HepG2 (cell line): ENCODE results near the gene HSPA4L. TPM values are rescaled to one million over a fixed set of nuclear protein-coding genes. Genes with fewer than 3 reads are reported as not detected.

Source experiments
- CREBL2 ChIP-seq: sonication (generic); formaldehyde crosslinking; IDR thresholded peaks from 2 replicates; pipeline ENCODE4 v1.8.1; 2023; ENCODE audit warnings: missing genetic modification reagents, mild to moderate bottlenecking, borderline replicate concordance
- ELF3 ChIP-seq: IDR thresholded peaks from 2 replicates; pipeline ENCODE4 v1.6.1; 2016; ENCODE audit warnings: missing genetic modification reagents, missing compliant biosample characterization
- FOXJ3 ChIP-seq: sonication (generic); formaldehyde crosslinking; IDR thresholded peaks from 2 replicates; pipeline ENCODE4 v1.4.0; 2020; ENCODE audit warnings: missing genetic modification reagents, mild to moderate bottlenecking, borderline replicate concordance
- KDM2A ChIP-seq: sonication (generic); formaldehyde crosslinking; IDR thresholded peaks from 2 replicates; pipeline ENCODE4 v1.4.0; 2020; ENCODE audit warnings: low read depth, missing genetic modification reagents, borderline replicate concordance
- NR1H2 ChIP-seq: sonication (generic); formaldehyde crosslinking; IDR thresholded peaks from 2 replicates; pipeline ENCODE4 v1.8.1; 2022; ENCODE audit warnings: low read depth, missing genetic modification reagents, borderline replicate concordance
- PRDM15 ChIP-seq: sonication (generic); formaldehyde crosslinking; IDR thresholded peaks from 2 replicates; pipeline ENCODE4 v1.4.0; 2020; ENCODE audit warnings: missing genetic modification reagents
- TARDBP ChIP-seq: sonication (generic); formaldehyde crosslinking; IDR thresholded peaks from 2 replicates; pipeline ENCODE4 v1.8.0; 2022; ENCODE audit warnings: mild to moderate bottlenecking, missing genetic modification reagents
- ZNF101 ChIP-seq: sonication (generic); formaldehyde crosslinking; IDR thresholded peaks from 2 replicates; pipeline ENCODE4 v1.4.0; 2020; ENCODE audit warnings: mild to moderate bottlenecking, low read depth, missing genetic modification reagents, borderline replicate concordance
- ZNF441 ChIP-seq: sonication (generic); formaldehyde crosslinking; IDR thresholded peaks from 2 replicates; pipeline ENCODE4 v1.7.0; 2021; ENCODE audit warnings: missing genetic modification reagents, borderline replicate concordance
- ZNF720 ChIP-seq: sonication (generic); formaldehyde crosslinking; IDR thresholded peaks from 2 replicates; pipeline ENCODE4 v1.4.0; 2020; ENCODE audit warnings: missing genetic modification reagents
- ZNF773 ChIP-seq: sonication (generic); formaldehyde crosslinking; IDR thresholded peaks from 2 replicates; pipeline ENCODE4 v1.4.0; 2020; ENCODE audit warnings: missing genetic modification reagents, borderline replicate concordance
- polyA plus RNA-seq, 8 experiments: library from polyadenylated mRNA; depleted of rRNA in 3 of 8; stranded (reverse) in 7 of 8; unstranded in 1 of 8; fragments of >200 nt; fragmentation: Illumina TruSeq in 4 of 8; extraction: Trizol in 4 of 8; gene quantifications; 2 replicates each; pipeline versions ENCODE4 v1.2.1 to v1.2.3, GENCODE V29; 2011 to 2016; ENCODE audit warnings: low read depth in 4 of 8, missing spikeins in 1 of 8, mixed read lengths in 1 of 8; ENCODE audit not compliant: insufficient read depth in 1 of 8
- total RNA-seq, 5 experiments: library from RNA; depleted of rRNA; stranded (reverse); fragments of >200 nt; fragmentation: Illumina TruSeq; extraction: Trizol; gene quantifications; 2 replicates each; pipeline ENCODE4 v1.2.3, GENCODE V29; 2016; ENCODE audit warnings: low read depth in 1 of 5
- TF ChIP-seq, protein P1 (sequence below): sonication (generic); formaldehyde crosslinking; IDR thresholded peaks from 2 replicates; pipeline ENCODE4 v1.5.0; 2020; ENCODE audit warnings: missing genetic modification reagents
- TF ChIP-seq, protein P2 (sequence below): sonication (generic); formaldehyde crosslinking; IDR thresholded peaks from 2 replicates; pipeline ENCODE4 v1.5.0; 2020; ENCODE audit warnings: mild to moderate bottlenecking, missing genetic modification reagents
- TF ChIP-seq, protein P3 (sequence below): sonication (generic); formaldehyde crosslinking; IDR thresholded peaks from 2 replicates; pipeline ENCODE4 v1.5.0; 2020; ENCODE audit warnings: mild to moderate bottlenecking, missing genetic modification reagents
- TF ChIP-seq, protein P4 (sequence below): sonication (generic); formaldehyde crosslinking; IDR thresholded peaks from 2 replicates; pipeline ENCODE4 v1.8.1; 2023; ENCODE audit warnings: mild to moderate bottlenecking, missing genetic modification reagents
- TF ChIP-seq, protein P5 (sequence below): sonication (generic); formaldehyde crosslinking; conservative IDR thresholded peaks from 2 replicates; pipeline ENCODE4 v1.8.0; 2022; ENCODE audit warnings: missing genetic modification reagents

The HSPA4L gene
- total and polyA plus RNA-seq, 2 of the 13 experiments (the other 11 are each of a cell fraction or from before 2014, with no cell fraction given), result 3.7 to 31.5 TPM

GRCh38 chr4:127782025-127782274 is 172 bp upstream of the HSPA4L start (continued):
- TF ChIP-seq ZNF101 (CRISPR knock-in tag) (no peak), ZNF441 (CRISPR knock-in tag) (peak; percentile 99), ZNF773 (CRISPR knock-in tag) (no peak), NR1H2 (CRISPR knock-in tag) (no peak), ELF3 (CRISPR knock-in tag) (0 out of 2 replicates have a peak, but pooled peaks have one; percentile 14), KDM2A (no peak), TARDBP (CRISPR knock-in tag) (no peak), PRDM15 (CRISPR knock-in tag) (peak; percentile 87), ZNF720 (CRISPR knock-in tag) (no peak), FOXJ3 (no peak), CREBL2 (CRISPR knock-in tag) (no peak)
- TF ChIP-seq, protein P1, sequence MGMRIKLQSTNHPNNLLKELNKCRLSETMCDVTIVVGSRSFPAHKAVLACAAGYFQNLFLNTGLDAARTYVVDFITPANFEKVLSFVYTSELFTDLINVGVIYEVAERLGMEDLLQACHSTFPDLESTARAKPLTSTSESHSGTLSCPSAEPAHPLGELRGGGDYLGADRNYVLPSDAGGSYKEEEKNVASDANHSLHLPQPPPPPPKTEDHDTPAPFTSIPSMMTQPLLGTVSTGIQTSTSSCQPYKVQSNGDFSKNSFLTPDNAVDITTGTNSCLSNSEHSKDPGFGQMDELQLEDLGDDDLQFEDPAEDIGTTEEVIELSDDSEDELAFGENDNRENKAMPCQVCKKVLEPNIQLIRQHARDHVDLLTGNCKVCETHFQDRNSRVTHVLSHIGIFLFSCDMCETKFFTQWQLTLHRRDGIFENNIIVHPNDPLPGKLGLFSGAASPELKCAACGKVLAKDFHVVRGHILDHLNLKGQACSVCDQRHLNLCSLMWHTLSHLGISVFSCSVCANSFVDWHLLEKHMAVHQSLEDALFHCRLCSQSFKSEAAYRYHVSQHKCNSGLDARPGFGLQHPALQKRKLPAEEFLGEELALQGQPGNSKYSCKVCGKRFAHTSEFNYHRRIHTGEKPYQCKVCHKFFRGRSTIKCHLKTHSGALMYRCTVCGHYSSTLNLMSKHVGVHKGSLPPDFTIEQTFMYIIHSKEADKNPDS (CRISPR knock-in tag), result no peak
- TF ChIP-seq, protein P2, sequence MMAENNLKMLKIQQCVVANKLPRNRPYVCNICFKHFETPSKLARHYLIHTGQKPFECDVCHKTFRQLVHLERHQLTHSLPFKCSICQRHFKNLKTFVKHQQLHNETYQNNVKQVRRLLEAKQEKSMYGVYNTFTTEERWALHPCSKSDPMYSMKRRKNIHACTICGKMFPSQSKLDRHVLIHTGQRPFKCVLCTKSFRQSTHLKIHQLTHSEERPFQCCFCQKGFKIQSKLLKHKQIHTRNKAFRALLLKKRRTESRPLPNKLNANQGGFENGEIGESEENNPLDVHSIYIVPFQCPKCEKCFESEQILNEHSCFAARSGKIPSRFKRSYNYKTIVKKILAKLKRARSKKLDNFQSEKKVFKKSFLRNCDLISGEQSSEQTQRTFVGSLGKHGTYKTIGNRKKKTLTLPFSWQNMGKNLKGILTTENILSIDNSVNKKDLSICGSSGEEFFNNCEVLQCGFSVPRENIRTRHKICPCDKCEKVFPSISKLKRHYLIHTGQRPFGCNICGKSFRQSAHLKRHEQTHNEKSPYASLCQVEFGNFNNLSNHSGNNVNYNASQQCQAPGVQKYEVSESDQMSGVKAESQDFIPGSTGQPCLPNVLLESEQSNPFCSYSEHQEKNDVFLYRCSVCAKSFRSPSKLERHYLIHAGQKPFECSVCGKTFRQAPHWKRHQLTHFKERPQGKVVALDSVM (CRISPR knock-in tag), result peak; percentile 61; the same call in 1 of the 2 replicates
- TF ChIP-seq, protein P3, sequence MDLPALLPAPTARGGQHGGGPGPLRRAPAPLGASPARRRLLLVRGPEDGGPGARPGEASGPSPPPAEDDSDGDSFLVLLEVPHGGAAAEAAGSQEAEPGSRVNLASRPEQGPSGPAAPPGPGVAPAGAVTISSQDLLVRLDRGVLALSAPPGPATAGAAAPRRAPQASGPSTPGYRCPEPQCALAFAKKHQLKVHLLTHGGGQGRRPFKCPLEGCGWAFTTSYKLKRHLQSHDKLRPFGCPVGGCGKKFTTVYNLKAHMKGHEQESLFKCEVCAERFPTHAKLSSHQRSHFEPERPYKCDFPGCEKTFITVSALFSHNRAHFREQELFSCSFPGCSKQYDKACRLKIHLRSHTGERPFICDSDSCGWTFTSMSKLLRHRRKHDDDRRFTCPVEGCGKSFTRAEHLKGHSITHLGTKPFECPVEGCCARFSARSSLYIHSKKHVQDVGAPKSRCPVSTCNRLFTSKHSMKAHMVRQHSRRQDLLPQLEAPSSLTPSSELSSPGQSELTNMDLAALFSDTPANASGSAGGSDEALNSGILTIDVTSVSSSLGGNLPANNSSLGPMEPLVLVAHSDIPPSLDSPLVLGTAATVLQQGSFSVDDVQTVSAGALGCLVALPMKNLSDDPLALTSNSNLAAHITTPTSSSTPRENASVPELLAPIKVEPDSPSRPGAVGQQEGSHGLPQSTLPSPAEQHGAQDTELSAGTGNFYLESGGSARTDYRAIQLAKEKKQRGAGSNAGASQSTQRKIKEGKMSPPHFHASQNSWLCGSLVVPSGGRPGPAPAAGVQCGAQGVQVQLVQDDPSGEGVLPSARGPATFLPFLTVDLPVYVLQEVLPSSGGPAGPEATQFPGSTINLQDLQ (CRISPR knock-in tag), result no peak
- TF ChIP-seq, protein P4, sequence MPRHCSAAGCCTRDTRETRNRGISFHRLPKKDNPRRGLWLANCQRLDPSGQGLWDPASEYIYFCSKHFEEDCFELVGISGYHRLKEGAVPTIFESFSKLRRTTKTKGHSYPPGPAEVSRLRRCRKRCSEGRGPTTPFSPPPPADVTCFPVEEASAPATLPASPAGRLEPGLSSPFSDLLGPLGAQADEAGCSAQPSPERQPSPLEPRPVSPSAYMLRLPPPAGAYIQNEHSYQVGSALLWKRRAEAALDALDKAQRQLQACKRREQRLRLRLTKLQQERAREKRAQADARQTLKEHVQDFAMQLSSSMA (CRISPR knock-in tag), result no peak
- TF ChIP-seq, protein P5, sequence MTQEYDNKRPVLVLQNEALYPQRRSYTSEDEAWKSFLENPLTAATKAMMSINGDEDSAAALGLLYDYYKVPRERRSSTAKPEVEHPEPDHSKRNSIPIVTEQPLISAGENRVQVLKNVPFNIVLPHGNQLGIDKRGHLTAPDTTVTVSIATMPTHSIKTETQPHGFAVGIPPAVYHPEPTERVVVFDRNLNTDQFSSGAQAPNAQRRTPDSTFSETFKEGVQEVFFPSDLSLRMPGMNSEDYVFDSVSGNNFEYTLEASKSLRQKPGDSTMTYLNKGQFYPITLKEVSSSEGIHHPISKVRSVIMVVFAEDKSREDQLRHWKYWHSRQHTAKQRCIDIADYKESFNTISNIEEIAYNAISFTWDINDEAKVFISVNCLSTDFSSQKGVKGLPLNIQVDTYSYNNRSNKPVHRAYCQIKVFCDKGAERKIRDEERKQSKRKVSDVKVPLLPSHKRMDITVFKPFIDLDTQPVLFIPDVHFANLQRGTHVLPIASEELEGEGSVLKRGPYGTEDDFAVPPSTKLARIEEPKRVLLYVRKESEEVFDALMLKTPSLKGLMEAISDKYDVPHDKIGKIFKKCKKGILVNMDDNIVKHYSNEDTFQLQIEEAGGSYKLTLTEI (CRISPR knock-in tag), result no peak
